Mucosa of rectum (tissue), 2 donors: ENCODE data around the gene CABP1.

ENCODE experiments used
- H3K27ac ChIP-seq, 2 donors: one replicate each; pipeline ENCODE4 v1.7.0; 2013; ENCODE audit warnings: inconsistent platforms in 2 of 2, low read depth in 2 of 2, low read length in 2 of 2
- H3K27me3 ChIP-seq, 2 donors: one replicate each; pipeline ENCODE4 v1.7.0; 2013; ENCODE audit warnings: low read length in 2 of 2; ENCODE audit not compliant: control insufficient read depth in 2 of 2, insufficient read depth in 2 of 2
- H3K36me3 ChIP-seq, 2 donors: one replicate each; pipeline ENCODE4 v1.7.0; 2013; ENCODE audit warnings: low read length in 2 of 2; ENCODE audit not compliant: control insufficient read depth in 2 of 2, insufficient read depth in 2 of 2
- H3K4me1 ChIP-seq, 2 donors: one replicate each; pipeline ENCODE4 v1.7.0; 2013; ENCODE audit warnings: low read length in 2 of 2, mild to moderate bottlenecking in 1 of 2; ENCODE audit not compliant: control insufficient read depth in 2 of 2, insufficient read depth in 2 of 2
- H3K4me3 ChIP-seq, 2 donors: one replicate each; pipeline ENCODE4 v1.7.0; 2013; ENCODE audit warnings: low read length in 2 of 2
- H3K9ac ChIP-seq, 2 donors: one replicate each; pipeline ENCODE4 v1.7.0; 2013; ENCODE audit warnings: low read length in 2 of 2, low read depth in 1 of 2, mild to moderate bottlenecking in 1 of 2
- H3K9me3 ChIP-seq, 2 donors: one replicate each; pipeline ENCODE4 v1.7.0; 2013; ENCODE audit warnings: low read length in 2 of 2; ENCODE audit not compliant: control insufficient read depth in 2 of 2
- donor health status: healthy.
- donor health status: Normal muscosa, but diverticular disease.

Gene CABP1

GRCh38 chr12:120684523-120684932 is 44.1 kb downstream of the CABP1 start:
- Histone ChIP-seq H3K36me3 (no peaks in the 10 kb centered on the region), H3K4me1 (peaks cover 16 to 22% of the 10 kb centered on the region in 2 donors), H3K9me3 (no peaks in the 10 kb centered on the region), H3K27ac (peak overlapping the region in 1 of 2 donors; percentile 7), H3K9ac (no peak overlapping the region), H3K4me3 (peak overlapping the region in 1 of 2 donors; percentile 15), H3K27me3 (no peaks in the 10 kb centered on the region)

- Histone ChIP-seq H3K27ac (no peak overlapping the region), H3K9ac (no peak overlapping the region), H3K36me3 (no peaks in the 10 kb centered on the region), H3K4me1 (peaks cover 21 to 28% of the 10 kb centered on the region in 2 donors), H3K27me3 (no peaks in the 10 kb centered on the region), H3K4me3 (peak overlapping the region in 1 of 2 donors; percentile 82), H3K9me3 (no peaks in the 10 kb centered on the region)
Observed at GRCh38 chr12:120685522-120685921, 45.1 kb downstream of the CABP1 start.

GRCh38 chr12:120686151-120686689 is 45.8 kb downstream of the CABP1 start:
- Histone ChIP-seq H3K4me3 (peak overlapping the region; percentile 82 to 94), H3K27me3 (no peaks in the 10 kb centered on the region), H3K9ac (peak overlapping the region; percentile 79 to 85), H3K36me3 (no peaks in the 10 kb centered on the region), H3K9me3 (no peaks in the 10 kb centered on the region), H3K4me1 (peaks cover 28 to 35% of the 10 kb centered on the region in 2 donors), H3K27ac (peak overlapping the region; percentile 92 to 97)

- Histone ChIP-seq H3K4me1 (peaks cover 34 to 40% of the 10 kb centered on the region in 2 donors), H3K27me3 (no peaks in the 10 kb centered on the region), H3K4me3 (peak within 1 kb of the TSS; percentile 82 to 94), H3K9me3 (no peaks in the 10 kb centered on the region), H3K36me3 (no peaks in the 10 kb centered on the region), H3K9ac (peak within 1 kb of the TSS; percentile 86 to 91), H3K27ac (peak within 1 kb of the TSS; percentile 92 to 97)
Observed at GRCh38 chr12:120686690-120687577, 46.5 kb downstream of the CABP1 start, which contains the start of gene MLEC. MLEC (plus strand) TSS chr12:120687149; CDS start chr12:120687297, 148 bp downstream.

GRCh38 chr12:120687578-120688289 is 47.3 kb downstream of the CABP1 start:
- Histone ChIP-seq H3K4me3 (peak overlapping the region; percentile 82 to 86), H3K4me1 (peaks cover 40 to 47% of the 10 kb centered on the region in 2 donors)

GRCh38 chr12:120688527-120689071 is 48.2 kb downstream of the CABP1 start:
- Histone ChIP-seq H3K27ac (peak overlapping the region; percentile 76 to 97), H3K9ac (peak overlapping the region; percentile 86 to 91), H3K27me3 (no peaks in the 10 kb centered on the region), H3K4me3 (peak overlapping the region; percentile 82 to 86), H3K36me3 (peaks cover 3 to 6% of the 10 kb centered on the region in 2 donors), H3K9me3 (no peaks in the 10 kb centered on the region), H3K4me1 (peaks cover 45 to 53% of the 10 kb centered on the region in 2 donors)

More at GRCh38 chr12:120687578-120688289, 47.3 kb downstream of the CABP1 start:
- Histone ChIP-seq H3K9me3 (no peaks in the 10 kb centered on the region), H3K36me3 (no peaks in the 10 kb centered on the region), H3K27ac (peak overlapping the region; percentile 76 to 97), H3K27me3 (no peaks in the 10 kb centered on the region), H3K9ac (peak overlapping the region; percentile 86 to 91)

- no peaks in the 10 kb centered on the region for H3K27me3 ChIP-seq
- H3K4me3 ChIP-seq = peak overlapping the region; percentile 82 to 86
- H3K27ac ChIP-seq = peak overlapping the region; percentile 76 to 97
- peak overlapping the region; percentile 86 to 91 for H3K9ac ChIP-seq
- no peaks in the 10 kb centered on the region for H3K9me3 ChIP-seq
- peaks cover 10 to 15% of the 10 kb centered on the region in 2 donors for H3K36me3 ChIP-seq
- peaks cover 49 to 53% of the 10 kb centered on the region in 2 donors for H3K4me1 ChIP-seq
Observed at GRCh38 chr12:120689397-120690082, 49.1 kb downstream of the CABP1 start.

GRCh38 chr12:120690083-120690450 is 49.6 kb downstream of the CABP1 start:
- no peaks in the 10 kb centered on the region for H3K9me3 ChIP-seq
- peak overlapping the region; percentile 76 to 97 for H3K27ac ChIP-seq
- H3K27me3 ChIP-seq = no peaks in the 10 kb centered on the region
- peaks cover 15 to 20% of the 10 kb centered on the region in 2 donors for H3K36me3 ChIP-seq
- peak overlapping the region in 1 of 2 donors; percentile 91 for H3K9ac ChIP-seq
- peaks cover 49 to 53% of the 10 kb centered on the region in 2 donors for H3K4me1 ChIP-seq
- peak overlapping the region in 1 of 2 donors; percentile 86 for H3K4me3 ChIP-seq

GRCh38 chr12:120690978-120691377 is 50.6 kb downstream of the CABP1 start:
- Histone ChIP-seq H3K27ac (peak overlapping the region; percentile 46 to 67), H3K27me3 (no peaks in the 10 kb centered on the region), H3K36me3 (peaks cover 24 to 29% of the 10 kb centered on the region in 2 donors), H3K4me1 (peaks cover 49 to 53% of the 10 kb centered on the region in 2 donors), H3K9me3 (no peaks in the 10 kb centered on the region), H3K4me3 (peak overlapping the region in 1 of 2 donors; percentile 42), H3K9ac (peak overlapping the region; percentile 10 to 57)
